HepG2 (cell line): ENCODE data around the gene WDHD1. TPM values are rescaled to one million over a fixed set of nuclear protein-coding genes. Genes with fewer than 3 reads are reported as not detected.

ENCODE experiments used
- DMAP1 ChIP-seq: IDR thresholded peaks from 2 replicates; pipeline ENCODE4 v1.6.1; 2016
- DR1 ChIP-seq: sonication (generic); formaldehyde crosslinking; IDR thresholded peaks from 2 replicates; pipeline ENCODE4 v1.8.0; 2021; ENCODE audit warnings: mild to moderate bottlenecking, missing genetic modification reagents, inconsistent platforms
- KDM1A ChIP-seq: IDR thresholded peaks from 2 replicates; pipeline ENCODE4 v1.6.1; 2016; ENCODE audit warnings: missing compliant biosample characterization
- MBNL3 ChIP-seq: fragments of 250-450 bp; sonication (Bioruptor Pico); conservative IDR thresholded peaks from 2 replicates; pipeline ENCODE4 v1.8.0; 2022; ENCODE audit warnings: mild to moderate bottlenecking, inconsistent platforms
- PAX8 ChIP-seq: sonication (generic); formaldehyde crosslinking; IDR thresholded peaks from 2 replicates; pipeline ENCODE4 v1.8.0; 2022; ENCODE audit warnings: mild to moderate bottlenecking, missing genetic modification reagents, borderline replicate concordance
- SP4 ChIP-seq: sonication (generic); formaldehyde crosslinking; IDR thresholded peaks from 2 replicates; pipeline ENCODE4 v1.8.1; 2023; ENCODE audit warnings: mild to moderate bottlenecking, missing genetic modification reagents
- ZC3H4 ChIP-seq: sonication (generic); formaldehyde crosslinking; IDR thresholded peaks from 2 replicates; pipeline ENCODE4 v1.4.0; 2020; ENCODE audit warnings: missing genetic modification reagents, borderline replicate concordance
- ZFP36 ChIP-seq: fragments of 150-350 bp; IDR thresholded peaks from 2 replicates; pipeline ENCODE4 v1.6.1; 2018; ENCODE audit warnings: borderline replicate concordance, low read length, low read depth; ENCODE audit not compliant: partially characterized antibody
- ZKSCAN5 ChIP-seq: sonication (generic); formaldehyde crosslinking; IDR thresholded peaks from 2 replicates; pipeline ENCODE4 v1.5.1; 2020; ENCODE audit warnings: mild to moderate bottlenecking, missing genetic modification reagents
- ZNF180 ChIP-seq: sonication (generic); formaldehyde crosslinking; IDR thresholded peaks from 2 replicates; pipeline ENCODE4 v1.4.0; 2020; ENCODE audit warnings: low read depth, missing genetic modification reagents, borderline replicate concordance
- ZNF3 ChIP-seq: IDR thresholded peaks from 2 replicates; pipeline ENCODE4 v1.7.0; 2017; ENCODE audit warnings: inconsistent platforms
- ZNF672 ChIP-seq: sonication (generic); formaldehyde crosslinking; IDR thresholded peaks from 2 replicates; pipeline ENCODE4 v1.8.1; 2022; ENCODE audit warnings: missing genetic modification reagents
- ZNF891 ChIP-seq: sonication (generic); formaldehyde crosslinking; IDR thresholded peaks from 2 replicates; pipeline ENCODE4 v1.5.0; 2020; ENCODE audit warnings: mild to moderate bottlenecking, missing genetic modification reagents
- polyA plus RNA-seq, 8 experiments: library from polyadenylated mRNA; depleted of rRNA in 3 of 8; stranded (reverse) in 7 of 8; unstranded in 1 of 8; fragments of >200 nt; fragmentation: Illumina TruSeq in 4 of 8; extraction: Trizol in 4 of 8; gene quantifications; 2 replicates each; pipeline versions ENCODE4 v1.2.1 to v1.2.3, GENCODE V29; 2011 to 2016; ENCODE audit warnings: low read depth in 4 of 8, missing spikeins in 1 of 8, mixed read lengths in 1 of 8; ENCODE audit not compliant: insufficient read depth in 1 of 8
- total RNA-seq, 5 experiments: library from RNA; depleted of rRNA; stranded (reverse); fragments of >200 nt; fragmentation: Illumina TruSeq; extraction: Trizol; gene quantifications; 2 replicates each; pipeline ENCODE4 v1.2.3, GENCODE V29; 2016; ENCODE audit warnings: low read depth in 1 of 5
- TF ChIP-seq, protein P1 (sequence below): sonication (generic); formaldehyde crosslinking; IDR thresholded peaks from 2 replicates; pipeline ENCODE4 v1.5.0; 2020; ENCODE audit warnings: mild to moderate bottlenecking, missing genetic modification reagents

The WDHD1 gene
- total and polyA plus RNA-seq, 2 of the 13 experiments (the other 11 are each of a cell fraction or from before 2014, with no cell fraction given), result 5.5 to 27.5 TPM

- no peak for TF ChIP-seq PAX8
- TF ChIP-seq DR1 (CRISPR knock-in tag), result no peak
- TF ChIP-seq ZC3H4 (CRISPR knock-in tag), result no peak
- TF ChIP-seq KDM1A (CRISPR knock-in tag), result no peak
- TF ChIP-seq, protein P1, sequence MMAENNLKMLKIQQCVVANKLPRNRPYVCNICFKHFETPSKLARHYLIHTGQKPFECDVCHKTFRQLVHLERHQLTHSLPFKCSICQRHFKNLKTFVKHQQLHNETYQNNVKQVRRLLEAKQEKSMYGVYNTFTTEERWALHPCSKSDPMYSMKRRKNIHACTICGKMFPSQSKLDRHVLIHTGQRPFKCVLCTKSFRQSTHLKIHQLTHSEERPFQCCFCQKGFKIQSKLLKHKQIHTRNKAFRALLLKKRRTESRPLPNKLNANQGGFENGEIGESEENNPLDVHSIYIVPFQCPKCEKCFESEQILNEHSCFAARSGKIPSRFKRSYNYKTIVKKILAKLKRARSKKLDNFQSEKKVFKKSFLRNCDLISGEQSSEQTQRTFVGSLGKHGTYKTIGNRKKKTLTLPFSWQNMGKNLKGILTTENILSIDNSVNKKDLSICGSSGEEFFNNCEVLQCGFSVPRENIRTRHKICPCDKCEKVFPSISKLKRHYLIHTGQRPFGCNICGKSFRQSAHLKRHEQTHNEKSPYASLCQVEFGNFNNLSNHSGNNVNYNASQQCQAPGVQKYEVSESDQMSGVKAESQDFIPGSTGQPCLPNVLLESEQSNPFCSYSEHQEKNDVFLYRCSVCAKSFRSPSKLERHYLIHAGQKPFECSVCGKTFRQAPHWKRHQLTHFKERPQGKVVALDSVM (CRISPR knock-in tag), result 0 out of 2 replicates have a peak, but pooled peaks have one; percentile 37
- no peak for TF ChIP-seq DMAP1
- TF ChIP-seq ZNF672 (CRISPR knock-in tag), result no peak
- TF ChIP-seq MBNL3 (CRISPR knock-in tag), result no peak
- no peak for TF ChIP-seq ZFP36
- TF ChIP-seq ZKSCAN5 (CRISPR knock-in tag), result no peak
- no peak for TF ChIP-seq ZNF3
- TF ChIP-seq ZNF180 (CRISPR knock-in tag), result no peak
- no peak for TF ChIP-seq ZNF891
- TF ChIP-seq SP4 (CRISPR knock-in tag), result no peak
Measured at GRCh38 chr14:54891471-54892245, 135.2 kb downstream of the WDHD1 start (continued).
